ENCODE results near the gene COX5B.

DNA sequence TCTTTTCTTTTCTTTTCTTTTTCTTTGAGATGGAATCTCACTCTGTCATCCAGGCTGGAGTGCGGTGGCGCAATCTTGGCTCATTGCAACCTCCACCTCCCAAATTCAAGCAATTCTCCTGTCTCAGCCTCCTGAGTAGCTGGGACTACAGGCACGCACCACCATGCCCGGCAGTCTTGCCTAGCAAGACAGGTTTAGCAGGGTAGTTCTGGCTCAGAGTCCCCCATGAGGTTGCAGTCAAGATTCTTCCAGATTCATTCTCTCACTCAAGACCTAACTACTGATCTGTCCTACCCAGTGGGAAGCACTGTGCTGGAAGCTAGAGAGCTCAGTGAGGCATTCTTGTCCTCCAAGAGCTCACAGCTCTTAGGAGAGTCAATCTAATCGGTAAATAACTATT, 49.9 kb downstream of the COX5B start:
- TF ChIP-seq, protein P1, sequence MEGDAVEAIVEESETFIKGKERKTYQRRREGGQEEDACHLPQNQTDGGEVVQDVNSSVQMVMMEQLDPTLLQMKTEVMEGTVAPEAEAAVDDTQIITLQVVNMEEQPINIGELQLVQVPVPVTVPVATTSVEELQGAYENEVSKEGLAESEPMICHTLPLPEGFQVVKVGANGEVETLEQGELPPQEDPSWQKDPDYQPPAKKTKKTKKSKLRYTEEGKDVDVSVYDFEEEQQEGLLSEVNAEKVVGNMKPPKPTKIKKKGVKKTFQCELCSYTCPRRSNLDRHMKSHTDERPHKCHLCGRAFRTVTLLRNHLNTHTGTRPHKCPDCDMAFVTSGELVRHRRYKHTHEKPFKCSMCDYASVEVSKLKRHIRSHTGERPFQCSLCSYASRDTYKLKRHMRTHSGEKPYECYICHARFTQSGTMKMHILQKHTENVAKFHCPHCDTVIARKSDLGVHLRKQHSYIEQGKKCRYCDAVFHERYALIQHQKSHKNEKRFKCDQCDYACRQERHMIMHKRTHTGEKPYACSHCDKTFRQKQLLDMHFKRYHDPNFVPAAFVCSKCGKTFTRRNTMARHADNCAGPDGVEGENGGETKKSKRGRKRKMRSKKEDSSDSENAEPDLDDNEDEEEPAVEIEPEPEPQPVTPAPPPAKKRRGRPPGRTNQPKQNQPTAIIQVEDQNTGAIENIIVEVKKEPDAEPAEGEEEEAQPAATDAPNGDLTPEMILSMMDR (IDR thresholded peaks at IDR 0.05) = no peak
- no peak for TF ChIP-seq POLR2A (IDR thresholded peaks at IDR 0.05)
- TF ChIP-seq EP300 (IDR thresholded peaks at IDR 0.05) = no peak
